Measurements from ENCODE around the gene RSKR.
"Not testable (repeated sequence)": the region's sequence is repeated elsewhere in the genome, so short reads cannot be mapped to it uniquely, and the experiment has no call there.

The RSKR gene, protein sequence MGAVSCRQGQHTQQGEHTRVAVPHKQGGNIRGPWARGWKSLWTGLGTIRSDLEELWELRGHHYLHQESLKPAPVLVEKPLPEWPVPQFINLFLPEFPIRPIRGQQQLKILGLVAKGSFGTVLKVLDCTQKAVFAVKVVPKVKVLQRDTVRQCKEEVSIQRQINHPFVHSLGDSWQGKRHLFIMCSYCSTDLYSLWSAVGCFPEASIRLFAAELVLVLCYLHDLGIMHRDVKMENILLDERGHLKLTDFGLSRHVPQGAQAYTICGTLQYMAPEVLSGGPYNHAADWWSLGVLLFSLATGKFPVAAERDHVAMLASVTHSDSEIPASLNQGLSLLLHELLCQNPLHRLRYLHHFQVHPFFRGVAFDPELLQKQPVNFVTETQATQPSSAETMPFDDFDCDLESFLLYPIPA

DNA sequence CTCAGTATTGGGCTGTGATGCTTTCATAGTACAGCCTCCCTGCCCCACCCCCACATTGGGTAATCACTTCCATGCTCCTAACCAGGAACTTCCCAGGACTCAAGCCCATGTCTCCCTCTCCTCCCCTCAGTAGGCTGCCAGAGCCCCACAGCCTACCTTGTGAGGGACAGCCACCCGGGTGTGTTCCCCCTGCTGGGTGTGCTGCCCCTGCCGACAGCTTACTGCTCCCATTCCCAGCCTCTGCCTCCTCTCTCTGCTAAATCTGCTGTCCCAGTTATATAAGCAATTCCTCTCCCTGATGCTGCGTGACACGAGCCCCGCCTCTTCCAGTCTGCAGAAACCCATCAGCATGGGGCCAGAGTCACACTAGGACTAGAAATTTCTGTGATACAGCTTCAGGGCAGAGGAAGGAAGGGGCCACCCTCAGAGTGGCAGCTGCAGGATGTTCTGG lies at the start of gene RSKR:
TSS of gene RSKR (minus strand) at position 255 of the 451 bp plus-strand sequence. CDS start at position 231, 24 bp downstream.
- DNase-seq, result no peak
- in situ Hi-C loops (cut with HindIII; ENCODE audit: low pct_ligation_motif_present, low pct_unique_long_range_greater_than_20kb, low sequenced_read_pairs), result no loop called here

DNA sequence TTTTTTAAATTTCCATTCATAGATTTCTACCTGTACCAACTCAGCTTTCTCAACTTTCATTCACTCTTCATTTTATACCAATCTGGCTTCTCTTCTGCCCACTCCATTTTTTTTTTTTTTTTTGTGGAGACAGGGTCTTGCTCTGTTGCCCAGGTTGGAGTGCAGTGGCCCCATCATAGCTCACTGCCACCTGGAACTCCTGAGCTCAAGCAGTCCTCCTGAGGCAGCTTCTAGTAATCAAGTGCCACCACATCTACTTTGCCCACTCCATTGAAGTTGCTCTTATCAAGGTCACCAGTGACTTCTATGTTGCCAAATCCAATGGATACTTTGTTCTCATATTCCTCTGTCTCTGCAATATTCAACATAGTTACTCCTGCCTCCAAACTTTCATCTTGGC lies 49.7 kb upstream of the RSKR start:
- in situ Hi-C loops (cut with HindIII; ENCODE audit: low pct_ligation_motif_present, low pct_unique_long_range_greater_than_20kb, low sequenced_read_pairs), result no loop called here
- no peak for DNase-seq

DNA sequence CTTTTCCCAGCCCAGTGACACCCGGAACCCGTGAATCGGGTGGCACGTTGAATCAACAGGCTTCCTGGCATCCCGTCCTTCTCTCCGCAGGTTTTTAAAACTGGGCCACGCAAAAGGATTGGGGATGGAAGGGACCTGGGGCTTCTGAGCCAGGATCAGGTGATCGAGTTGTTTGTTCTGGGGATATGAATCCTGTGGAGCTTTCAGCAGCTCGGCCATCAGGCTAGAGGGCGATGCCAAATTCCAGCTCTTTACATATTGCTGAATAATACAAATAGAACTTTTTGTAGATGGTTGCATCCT lies 48.5 kb upstream of the RSKR start:
- no peak for DNase-seq
- in situ Hi-C loops (cut with HindIII; ENCODE audit: low pct_ligation_motif_present, low pct_unique_long_range_greater_than_20kb, low sequenced_read_pairs), result no loop called here

DNA sequence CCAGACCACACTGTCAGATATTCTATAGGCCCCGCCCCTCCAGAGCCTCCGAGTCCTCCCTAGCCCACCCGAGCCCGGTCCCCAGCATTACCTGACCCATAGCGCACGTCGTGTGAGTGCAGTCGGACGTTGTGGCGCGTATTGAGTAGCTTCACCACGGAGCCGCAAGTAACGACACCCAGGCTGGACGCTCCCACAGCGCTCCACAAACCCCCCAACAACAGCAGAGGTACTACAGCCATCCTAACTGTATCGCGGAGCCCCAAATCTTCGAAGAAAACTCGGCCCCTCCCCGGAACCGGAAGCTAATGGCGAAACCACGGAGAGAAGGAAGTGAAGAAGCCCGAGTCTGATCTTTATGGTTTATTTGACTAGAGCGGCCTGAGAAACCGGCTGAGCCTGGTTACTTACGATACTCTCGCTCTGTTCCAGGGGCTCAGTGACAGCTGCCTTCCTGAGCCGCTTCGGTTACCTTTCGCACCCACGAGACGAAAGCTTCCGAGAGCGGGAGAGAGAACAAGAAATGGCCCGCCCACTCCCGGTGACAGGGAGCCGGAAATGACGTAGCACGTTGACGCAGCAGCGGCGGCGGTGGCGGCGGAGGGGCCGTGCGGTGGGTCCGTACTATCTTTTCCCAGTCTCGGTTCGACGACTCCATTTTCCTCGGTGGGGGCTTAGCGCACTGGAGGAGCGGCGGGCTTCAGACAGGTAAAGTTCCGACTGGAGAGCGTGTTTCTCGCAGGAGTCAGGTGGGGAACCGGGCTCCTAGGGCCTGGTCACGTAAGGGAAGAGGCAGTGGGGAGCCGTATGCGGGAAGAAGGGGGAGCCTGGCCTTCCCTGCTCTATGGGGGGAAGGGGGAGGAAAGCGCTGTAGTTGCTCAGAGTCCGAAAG lies 47.9 kb upstream of the RSKR start, which contains the start of the genes SDF2 and SUPT6H:
TSS of gene SDF2 (minus strand) at position 272 of the 892 bp plus-strand sequence. CDS start at position 242, 30 bp downstream.
TSS of gene SUPT6H (plus strand) at position 571 of the 892 bp plus-strand sequence. CDS start 11,197 bp downstream, outside the sequence.
- peak; percentile 90 for DNase-seq
- in situ Hi-C loops (cut with HindIII; ENCODE audit: low pct_ligation_motif_present, low pct_unique_long_range_greater_than_20kb, low sequenced_read_pairs), result no loop called here

DNA sequence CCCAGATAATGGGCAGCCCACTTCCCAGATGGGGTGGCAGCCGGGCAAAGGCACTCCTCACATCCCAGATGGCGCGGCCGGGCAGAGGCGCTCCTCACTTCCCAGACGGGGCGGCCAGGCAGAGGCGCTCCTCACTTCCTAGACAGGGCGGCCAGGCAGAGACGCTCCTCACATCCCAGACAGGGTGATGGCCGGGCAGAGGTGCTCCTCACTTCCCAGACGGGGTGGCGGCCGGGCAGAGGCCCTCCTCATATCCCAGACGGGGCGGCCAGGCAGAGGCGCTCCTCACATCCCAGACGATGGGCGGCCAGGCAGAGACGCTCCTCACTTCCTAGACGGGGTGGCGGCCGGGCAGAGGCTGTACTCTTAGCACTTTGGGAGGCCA lies 45.5 kb upstream of the RSKR start:
- DNase-seq; in situ Hi-C loops (cut with HindIII; ENCODE audit: low pct_ligation_motif_present, low pct_unique_long_range_greater_than_20kb, low sequenced_read_pairs): not testable (repeated sequence)

DNA sequence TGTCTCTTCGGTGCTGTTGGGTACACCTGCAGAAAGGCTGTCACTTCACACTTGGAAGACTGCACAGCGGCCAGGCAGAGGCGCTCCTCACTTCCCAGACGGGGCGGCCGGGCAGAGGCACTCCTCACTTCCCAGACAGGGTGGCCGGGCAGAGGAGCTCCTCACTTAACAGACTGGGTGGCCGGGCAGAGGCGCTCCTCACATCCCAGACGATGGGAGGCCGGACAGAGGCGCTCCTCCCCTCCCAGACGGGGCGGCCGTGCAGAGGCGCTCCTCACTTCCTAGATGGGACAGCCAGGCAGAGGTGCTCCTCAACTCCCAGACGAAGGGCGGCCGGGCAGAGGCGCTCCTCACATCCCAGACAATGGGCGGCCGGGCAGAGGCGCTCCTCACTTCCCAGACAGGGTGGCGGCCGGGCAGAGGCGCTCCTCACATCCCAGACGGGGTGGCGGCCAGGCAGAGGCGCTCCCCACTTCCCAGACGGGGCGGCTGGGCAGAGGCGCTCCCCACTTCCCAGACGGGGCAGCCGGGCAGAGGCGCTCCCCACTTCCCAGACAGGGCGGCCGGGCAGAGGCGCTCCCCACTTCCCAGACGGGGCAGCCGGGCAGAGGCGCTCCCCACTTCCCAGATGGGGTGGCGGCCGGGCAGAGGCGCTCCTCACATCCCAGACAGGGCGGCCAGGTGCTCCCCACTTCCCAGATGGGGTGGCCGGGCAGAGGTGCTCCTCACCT lies 44.9 kb upstream of the RSKR start:
- in situ Hi-C loops (cut with HindIII; ENCODE audit: low pct_ligation_motif_present, low pct_unique_long_range_greater_than_20kb, low sequenced_read_pairs); DNase-seq: not testable (repeated sequence)

DNA sequence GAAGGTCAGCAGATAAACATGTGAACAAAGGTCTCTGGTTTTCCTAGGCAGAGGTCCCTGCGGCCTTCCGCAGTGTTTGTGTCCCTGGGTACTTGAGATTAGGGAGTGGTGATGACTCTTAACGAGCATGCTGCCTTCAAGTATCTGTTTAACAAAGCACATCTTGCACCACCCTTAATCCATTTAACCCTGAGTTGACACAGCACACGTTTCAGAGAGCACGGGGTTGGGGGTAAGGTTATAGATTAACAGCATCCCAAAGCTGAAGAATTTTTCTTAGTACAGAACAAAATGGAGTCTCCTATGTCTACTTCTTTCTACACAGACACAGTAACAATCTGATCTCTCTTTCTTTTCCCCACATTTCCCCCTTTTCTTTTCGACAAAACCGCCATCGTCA lies 44.4 kb upstream of the RSKR start:
- in situ Hi-C loops (cut with HindIII; ENCODE audit: low pct_ligation_motif_present, low pct_unique_long_range_greater_than_20kb, low sequenced_read_pairs); DNase-seq: not testable (repeated sequence)

DNA sequence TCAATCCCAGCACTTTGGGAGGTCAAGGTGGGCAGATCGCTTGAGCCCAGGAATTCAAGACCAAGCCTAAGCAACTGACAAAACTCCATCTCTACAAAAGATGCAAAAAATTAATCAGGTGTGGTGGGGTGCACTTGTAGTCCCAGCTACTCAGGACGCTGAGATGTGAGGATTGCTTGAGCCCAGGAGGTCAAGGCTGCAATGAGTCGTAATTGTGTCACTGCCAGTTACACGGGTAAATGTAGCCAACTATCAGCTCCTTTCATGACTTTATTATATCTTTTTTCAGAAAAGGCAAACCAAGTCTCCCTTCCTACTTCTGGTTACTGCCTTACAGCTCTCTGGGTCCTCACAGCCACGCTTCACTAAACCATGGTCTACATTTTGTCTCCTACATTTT lies 43.8 kb upstream of the RSKR start:
- in situ Hi-C loops (cut with HindIII; ENCODE audit: low pct_ligation_motif_present, low pct_unique_long_range_greater_than_20kb, low sequenced_read_pairs), result no loop called here
- DNase-seq, result no peak

DNA sequence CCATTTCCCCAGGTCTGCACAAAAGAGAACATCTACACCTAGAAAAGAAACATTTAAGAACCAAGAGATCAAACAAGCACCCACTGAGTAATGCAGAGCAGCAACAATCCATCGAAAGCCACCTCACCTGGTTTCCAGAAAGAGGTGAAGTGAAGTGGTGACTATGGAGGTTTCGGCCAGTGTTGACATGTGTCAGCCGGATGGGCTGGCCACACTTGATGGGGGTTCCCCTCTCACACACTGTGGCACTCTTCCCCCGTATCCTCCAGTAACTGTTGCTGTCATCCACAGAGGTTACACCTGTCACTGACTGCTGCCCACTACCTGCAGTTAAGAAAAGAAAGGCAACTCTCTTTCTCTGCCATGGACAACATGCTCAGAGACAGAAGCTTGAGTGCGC lies 41.2 kb upstream of the RSKR start:
- in situ Hi-C loops (cut with HindIII; ENCODE audit: low pct_ligation_motif_present, low pct_unique_long_range_greater_than_20kb, low sequenced_read_pairs), result no loop called here
- no peak for DNase-seq

DNA sequence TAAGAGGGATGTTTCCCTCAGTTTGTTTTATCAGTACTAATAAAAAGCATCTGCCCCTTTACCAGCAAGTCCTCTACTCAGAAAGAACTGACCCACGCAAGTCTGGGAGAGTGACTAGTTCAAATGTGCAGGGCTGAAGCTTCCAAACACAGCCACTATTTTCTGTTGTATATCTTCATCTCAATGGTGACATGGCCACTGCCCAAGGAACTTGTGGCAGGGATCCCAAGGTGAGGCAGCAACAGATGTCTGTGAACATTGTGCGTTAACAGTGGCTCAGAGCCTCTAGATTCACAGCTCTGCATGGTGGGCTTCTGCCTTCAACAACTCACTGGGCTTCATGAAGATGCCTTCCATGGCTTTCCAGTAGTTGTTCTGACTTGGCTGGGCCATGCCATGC lies 34.7 kb upstream of the RSKR start:
- in situ Hi-C loops (cut with HindIII; ENCODE audit: low pct_ligation_motif_present, low pct_unique_long_range_greater_than_20kb, low sequenced_read_pairs), result no loop called here

DNA sequence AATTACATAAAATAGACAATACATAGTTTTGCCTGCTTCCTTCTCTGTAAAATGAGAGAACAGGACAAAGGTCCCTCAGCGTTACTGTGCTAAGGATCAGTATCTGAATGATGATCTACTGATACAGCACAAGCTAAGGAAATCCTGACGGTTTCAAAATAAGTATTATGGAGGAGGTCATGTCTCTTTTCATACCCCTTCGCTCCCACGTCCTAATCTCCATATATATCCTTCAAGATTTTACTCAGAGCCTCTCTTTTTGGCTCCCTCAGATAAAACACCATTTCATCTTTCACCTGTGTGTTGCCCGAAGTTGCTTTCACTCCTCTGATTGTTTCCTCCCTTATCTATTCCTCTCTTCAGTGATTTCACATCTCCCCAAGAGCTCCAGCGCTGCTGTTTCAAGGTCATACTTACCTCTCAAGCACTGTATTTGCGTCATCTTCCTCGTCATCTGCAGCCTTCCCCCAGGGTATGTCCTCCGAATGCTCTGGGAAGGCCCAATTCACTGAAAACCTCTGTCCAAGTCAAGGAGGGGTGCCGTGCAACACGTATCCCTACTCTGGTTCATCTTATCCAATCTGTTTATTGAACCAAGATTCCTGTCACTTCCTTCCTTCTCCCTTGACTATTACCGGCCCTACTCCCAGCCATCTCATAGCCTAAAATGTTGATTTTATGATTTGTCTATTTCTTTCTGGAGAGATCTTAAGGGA lies 32.2 kb upstream of the RSKR start:
- no peak for DNase-seq
- in situ Hi-C loops (cut with HindIII; ENCODE audit: low pct_ligation_motif_present, low pct_unique_long_range_greater_than_20kb, low sequenced_read_pairs), result no loop called here

More for the DNA sequence above, 34.7 kb upstream of the RSKR start:
- no peak for DNase-seq

DNA sequence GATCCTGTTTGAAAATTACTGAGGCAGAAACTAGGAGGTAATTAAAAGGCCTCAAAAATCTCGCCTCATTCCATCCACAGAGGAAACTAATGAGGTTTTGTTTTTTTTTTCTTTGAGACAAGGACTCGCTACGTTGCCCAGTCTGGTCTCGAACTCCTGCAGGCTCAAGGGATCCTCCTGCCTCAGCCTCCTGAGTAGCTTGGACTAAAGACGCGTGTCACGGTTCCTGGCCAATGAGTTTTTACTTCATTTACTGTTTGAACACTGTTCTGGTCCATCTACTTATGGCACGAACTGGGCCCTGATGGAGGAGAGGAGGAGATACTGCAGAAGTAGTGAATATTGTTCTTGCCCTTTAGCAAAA lies 31.6 kb upstream of the RSKR start:
- in situ Hi-C loops (cut with HindIII; ENCODE audit: low pct_ligation_motif_present, low pct_unique_long_range_greater_than_20kb, low sequenced_read_pairs), result no loop called here
- DNase-seq, result no peak

DNA sequence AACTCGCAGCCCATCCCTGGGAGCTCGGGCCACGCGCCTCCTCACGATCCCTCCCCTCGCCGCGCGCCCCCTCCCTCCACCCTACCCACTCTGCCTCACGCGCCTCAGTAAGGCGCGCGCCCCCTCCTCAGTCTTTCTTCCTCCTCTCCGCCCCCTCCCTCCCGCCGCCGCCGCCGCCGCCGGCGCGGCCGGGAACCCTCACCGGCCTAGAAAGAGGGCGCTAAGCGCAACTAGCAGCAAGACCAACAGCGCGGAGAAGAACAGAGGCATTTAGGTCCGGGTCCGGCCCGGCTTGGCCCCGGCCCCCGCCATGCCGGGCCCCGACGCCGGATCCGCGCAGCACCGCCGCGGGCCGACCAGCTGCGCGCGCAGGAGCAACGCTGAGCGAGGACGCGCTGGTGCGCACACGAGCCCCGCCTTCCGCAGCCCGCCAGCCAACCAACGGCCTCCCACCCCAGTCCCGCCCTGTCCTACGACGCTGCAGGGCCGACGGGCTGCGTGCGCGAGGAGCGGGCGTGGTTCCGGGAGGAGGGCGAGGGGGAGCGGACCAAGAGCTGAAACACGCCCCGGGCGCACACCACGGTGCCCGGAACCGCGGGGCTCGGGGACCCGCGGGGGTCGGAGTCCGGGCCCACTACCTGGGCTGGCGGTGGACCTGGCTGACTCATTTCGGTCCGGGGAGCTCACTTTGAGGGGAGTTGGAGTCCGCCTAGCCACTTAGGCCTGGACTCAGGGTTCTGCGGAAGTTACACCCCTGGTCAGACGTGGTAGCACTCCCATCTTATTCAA lies 31.0 kb upstream of the RSKR start, which contains the start of gene BLTP2:
TSS of gene BLTP2 (minus strand) at position 372 of the 789 bp plus-strand sequence. CDS start at position 270, 102 bp downstream.
- peak; percentile 97 for DNase-seq
- in situ Hi-C loops (cut with HindIII; ENCODE audit: low pct_ligation_motif_present, low pct_unique_long_range_greater_than_20kb, low sequenced_read_pairs), result no loop called here

DNA sequence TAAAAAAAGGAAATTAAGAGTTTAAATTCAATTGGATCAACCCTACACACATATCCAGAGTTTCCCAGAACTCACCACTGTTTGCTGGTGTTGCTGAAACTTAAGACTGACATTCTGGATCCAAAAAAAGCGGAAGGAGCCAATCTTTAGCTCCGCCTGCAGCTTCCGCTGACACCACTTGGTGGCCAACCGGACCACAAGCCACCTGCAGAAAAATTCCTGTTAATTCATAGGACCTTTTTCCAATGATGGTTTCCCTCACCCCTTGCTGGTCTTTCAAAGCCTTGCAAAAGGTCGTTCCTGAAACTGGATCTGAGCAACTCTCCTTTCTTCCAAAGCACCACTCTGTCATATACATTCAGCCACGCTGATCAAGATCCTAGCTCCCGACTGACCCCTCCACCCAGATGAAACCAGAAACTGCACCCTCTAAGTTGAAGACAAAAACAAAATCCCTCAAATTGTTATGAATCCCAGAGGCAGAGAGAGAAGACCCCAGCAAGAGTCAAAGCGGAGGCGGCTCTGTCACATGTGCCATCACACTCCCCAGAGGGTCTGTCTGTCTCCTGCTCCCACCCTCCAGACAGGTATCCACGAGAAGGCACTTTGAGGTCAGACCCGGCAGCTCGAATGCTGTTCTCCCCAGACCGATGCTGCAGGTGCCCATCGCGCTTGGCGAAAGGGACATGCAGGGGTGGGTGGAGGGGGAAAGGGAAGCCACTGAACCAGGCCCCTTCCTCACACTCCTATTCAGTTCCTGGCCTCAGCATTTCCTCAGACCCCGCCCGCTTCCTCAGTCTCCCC lies 30.2 kb upstream of the RSKR start:
- in situ Hi-C loops (cut with HindIII; ENCODE audit: low pct_ligation_motif_present, low pct_unique_long_range_greater_than_20kb, low sequenced_read_pairs), result no loop called here
- DNase-seq, result peak; percentile 70

DNA sequence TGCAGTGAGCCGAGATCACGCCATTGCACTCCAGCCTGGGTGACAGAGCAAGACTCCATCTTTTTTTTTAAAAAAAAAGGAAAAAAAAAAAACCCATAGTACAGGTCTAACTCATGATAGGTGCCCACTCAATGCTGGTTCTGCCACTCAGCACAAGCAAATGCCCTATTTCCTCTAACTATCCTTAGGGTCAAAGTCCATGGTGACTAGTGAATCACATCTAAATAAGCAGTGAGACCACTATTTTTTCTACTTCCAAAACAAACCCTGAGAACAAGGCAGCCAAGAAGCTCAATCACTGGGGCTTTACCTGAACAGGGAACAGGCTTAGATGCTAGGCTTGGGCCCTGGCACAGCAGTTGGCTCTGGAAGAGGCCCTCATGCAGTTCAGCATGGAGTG lies 27.6 kb upstream of the RSKR start:
- DNase-seq, result no peak
- in situ Hi-C loops (cut with HindIII; ENCODE audit: low pct_ligation_motif_present, low pct_unique_long_range_greater_than_20kb, low sequenced_read_pairs), result no loop called here

DNA sequence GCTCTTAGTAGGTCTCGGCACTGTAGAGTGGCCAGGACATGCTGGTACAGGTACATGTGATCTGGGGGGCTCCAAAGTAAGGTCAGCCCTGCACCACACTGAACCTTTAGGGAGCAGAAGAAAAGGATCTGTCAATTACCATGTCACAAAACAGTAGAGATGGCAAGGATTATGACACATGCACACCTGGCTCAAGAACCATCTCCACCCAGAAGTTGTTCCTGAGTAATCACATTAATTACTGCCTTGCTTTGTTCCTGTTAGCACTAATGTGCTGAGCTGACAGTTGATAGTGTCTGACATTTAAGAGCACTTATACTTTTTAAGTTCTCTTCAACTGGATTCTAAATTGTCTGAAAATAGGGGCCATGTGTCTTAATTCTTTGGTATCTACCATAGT lies 21.5 kb upstream of the RSKR start:
- DNase-seq, result no peak
- in situ Hi-C loops (cut with HindIII; ENCODE audit: low pct_ligation_motif_present, low pct_unique_long_range_greater_than_20kb, low sequenced_read_pairs), result no loop called here

Data from ACHN (cell line).